Central memory CD4-positive, alpha-beta T cell (primary cell): ENCODE results near the gene SLC16A9.

Experiments
- DNase-seq: peaks from one replicate; pipeline ENCODE4 v3.0.0; 2022

Gene SLC16A9

DNA sequence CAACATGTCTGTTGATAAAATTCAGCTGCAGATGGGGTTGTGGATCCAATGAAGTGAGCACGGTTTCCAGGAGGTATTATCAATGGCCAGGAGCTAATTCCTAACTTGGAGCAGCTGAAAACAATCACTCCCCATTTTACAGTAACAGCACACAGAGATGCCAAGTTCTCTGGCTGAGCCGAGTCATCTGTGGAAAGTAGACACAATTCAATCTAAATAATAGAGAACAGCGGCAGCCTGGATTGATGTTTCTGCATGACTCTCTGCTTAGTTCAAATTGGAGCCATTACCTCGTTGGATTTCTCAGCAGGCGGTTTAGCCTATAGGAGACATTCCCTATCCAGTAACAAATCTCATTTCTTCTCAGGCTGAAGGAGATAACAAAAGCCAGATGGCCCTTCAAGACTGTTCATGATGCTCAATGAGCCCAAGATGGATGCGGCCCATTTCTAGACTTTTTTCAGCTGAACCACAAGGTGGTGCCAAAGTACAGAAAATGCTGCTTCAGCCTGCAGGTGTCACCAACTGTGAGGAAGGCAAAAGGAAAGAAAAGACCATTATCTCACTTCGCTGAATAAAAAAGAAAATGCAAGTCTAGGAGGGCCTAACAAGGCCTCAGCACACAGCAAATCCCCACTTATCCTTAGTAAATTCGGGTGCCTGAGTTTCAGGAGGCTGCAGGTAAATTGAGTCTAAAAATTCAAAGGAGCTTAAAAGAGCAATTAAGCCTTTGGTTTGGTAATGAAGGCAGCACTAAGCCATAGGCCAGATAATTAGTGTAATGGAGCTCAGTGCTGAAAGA is 83.7 kb downstream of the SLC16A9 start:
- peak; percentile 53 for DNase-seq

DNA sequence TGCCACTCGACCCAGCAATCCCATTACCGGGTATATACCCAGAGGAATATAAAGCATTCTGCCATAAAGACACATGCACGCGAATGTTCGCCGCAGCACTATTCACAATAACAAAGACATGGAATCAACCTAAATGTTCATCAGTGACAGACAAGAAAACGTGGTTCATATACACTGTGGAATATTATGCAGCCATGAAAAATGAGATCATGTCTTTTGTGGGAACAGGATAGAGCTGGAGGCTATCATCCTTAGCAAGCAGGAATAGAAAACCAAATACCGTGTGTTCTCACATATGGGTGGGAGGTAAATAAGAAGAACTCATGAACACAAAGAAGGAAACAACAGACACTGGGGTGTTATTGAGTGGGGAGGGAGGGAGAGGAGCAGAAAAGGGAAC is 84.7 kb downstream of the SLC16A9 start:
- DNase-seq = no peak

DNA sequence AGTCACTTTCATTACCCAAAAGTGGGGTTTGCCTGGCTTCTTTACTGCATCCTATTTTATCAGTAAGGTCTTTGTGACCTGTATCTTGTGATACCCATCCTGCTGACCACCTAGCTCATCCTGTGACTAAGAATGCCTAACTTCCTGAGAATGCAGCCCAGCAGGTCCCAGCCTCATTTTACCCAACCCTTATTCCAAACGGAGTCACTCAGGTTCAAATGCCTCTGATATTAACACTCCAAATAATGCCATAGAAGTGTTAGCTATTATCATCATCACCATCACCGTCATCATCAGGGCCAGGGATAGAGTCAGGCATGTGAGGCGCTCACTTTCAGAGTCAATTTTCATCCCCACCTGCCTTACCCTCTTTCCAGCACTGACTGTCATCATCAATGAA is 85.5 kb downstream of the SLC16A9 start:
- DNase-seq = no peak

DNA sequence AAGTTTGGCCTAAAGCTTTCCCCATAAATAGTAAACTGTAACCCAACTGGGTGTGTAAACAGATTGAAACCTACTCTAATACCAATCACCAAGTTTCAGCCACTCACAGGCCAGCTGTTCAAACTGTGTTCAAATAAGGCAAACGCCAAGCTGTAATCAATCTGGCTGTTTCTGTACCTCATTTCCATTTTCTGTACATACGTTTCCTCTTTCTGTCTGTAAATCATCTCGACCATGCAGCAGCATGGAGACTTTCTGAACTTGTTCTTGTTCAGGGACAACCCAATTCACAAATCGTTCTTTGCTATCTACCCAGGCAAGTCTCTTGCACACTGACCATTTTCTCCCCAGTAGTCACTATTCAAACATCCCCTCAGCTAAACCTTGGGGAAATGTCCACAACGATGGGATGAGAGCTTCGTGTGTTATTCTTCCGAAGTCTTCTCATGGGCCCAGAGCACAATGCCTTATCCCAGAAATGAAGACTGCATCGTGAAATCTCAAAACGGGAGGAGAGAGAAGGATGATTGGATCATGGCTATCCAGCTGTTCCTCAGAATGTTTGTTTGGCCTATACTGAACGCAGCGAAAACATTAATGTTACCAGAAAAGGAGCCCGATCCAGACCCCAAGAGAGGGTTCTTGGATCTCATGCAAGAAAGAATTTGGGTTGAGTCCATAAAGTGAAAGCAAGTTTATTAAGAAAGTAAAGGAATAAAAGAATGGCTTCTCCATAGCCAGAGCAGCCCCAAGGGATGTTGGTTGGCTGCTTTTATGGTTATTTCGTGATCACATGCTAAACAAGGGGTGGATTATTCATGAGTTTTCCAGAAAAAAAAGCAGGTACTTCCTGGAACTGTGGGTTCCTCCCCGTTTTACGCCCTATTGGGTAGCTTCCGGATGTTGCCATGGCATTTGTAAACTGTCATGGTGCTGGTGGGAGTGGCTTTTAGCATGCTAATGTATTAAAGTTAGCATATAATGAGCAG is 86.2 kb downstream of the SLC16A9 start:
- DNase-seq = no peak

DNA sequence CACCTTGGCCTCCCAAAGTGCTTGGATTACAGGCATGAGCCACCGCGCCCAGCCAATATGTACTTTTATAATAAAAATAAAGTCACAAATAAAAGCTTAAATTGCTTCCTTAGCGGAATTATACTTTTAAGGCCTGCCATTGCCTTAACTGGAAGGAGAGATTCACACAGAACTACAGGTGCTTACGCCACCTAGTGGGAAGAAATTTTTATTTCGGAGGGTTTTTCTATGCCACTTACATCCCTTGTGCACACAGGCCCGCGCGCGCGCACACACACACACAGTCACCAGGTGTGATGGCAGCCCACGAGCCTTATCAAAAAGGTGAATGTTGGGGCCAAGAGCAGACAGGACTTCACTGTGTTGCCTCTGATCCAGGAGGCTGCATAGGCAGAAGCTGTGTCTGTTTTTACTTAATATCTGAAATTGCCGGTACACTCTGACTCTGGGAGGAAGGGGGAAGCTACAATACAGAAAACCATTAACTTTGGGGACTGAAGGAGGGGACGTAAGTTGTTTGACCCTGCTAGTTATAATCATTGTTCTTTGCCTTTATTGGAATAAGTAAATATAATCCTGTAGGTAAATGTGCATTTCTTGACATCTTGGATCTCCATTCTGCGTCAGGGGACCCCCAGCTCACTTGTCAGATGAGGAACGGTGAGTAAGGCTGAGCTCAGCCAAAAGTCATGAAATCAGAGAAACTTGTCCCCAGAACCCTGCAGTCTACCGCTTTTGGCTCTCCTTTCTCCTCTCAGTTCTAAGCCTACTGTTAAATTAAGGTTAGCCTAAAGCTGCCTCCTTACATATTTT is 87.1 kb downstream of the SLC16A9 start:
- peak; percentile 9 for DNase-seq

DNA sequence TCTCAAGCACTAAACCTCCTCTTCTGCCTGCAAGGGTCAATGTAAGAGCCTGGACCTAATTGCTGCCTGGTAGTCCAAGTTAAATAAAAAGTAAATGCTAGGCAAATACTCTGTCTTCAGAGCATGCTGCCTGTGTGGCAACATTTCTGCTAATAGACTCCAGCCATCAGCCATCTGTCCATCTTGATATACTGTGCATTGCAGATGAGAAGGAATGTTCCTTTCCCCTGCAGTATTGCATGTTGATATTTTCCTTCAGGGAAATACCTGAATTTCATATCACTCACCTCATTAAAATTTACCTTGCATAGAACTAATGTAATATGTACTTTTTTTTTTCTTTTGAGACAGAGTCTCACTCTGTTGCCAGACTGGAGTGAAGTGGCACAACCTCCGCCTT is 87.9 kb downstream of the SLC16A9 start:
- DNase-seq = no peak

DNA sequence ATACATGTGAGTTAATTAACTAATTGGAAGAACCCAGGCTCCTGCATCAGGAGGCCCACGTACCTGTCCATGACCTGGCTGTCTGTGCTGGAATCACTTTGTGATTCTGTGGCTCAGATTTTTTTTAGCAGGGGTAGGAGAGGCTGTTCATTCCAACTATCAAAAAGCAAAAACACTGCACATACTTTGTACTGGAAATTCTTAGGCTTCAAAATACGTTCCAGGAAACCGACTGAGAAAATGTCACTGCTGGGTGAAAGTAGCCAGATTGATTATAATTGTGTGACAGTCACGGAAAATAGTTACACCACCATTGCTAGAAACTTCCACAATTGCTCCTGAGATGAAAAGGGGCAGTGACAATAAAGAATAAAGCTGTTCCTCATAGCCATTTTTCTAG is 91.0 kb downstream of the SLC16A9 start:
- no peak for DNase-seq

DNA sequence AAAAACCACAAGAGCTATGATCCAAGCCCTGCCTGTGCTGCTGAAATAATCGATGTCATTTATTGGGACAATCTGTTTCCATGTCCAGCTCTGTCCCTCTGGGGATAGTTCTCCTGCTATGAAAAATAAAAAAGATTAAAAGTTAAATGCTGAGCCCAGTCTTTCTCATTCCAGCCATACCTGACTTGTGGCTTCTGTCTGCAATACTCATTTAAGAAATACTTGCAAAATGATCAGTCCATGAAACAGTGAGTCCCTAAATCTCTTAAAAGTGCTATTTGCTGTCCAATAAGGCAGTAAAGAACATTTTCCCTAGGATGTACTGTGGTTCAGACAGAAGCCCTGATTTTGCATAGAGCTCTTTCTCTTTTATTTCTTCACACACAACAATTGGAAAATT is 91.7 kb downstream of the SLC16A9 start:
- DNase-seq = no peak

DNA sequence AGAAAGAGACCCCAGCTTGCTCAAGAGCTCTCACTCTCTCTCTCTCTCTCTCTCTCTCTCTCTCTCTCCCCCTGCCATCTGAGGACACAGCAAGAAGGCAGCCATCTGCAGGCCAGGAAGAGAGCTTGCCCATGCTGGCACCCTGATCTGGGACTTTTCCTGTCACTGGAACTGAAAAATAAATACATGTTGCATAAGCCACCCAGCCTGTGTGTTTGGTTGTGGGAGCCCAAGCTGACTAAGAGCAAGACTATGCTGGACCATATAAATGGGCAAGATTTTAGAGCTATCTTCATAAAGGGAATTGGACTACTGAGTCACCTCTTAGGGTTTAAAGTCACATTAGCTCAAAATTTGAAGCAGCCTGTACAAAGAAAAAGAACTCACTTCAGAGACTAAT is 98.6 kb downstream of the SLC16A9 start:
- no peak for DNase-seq

DNA sequence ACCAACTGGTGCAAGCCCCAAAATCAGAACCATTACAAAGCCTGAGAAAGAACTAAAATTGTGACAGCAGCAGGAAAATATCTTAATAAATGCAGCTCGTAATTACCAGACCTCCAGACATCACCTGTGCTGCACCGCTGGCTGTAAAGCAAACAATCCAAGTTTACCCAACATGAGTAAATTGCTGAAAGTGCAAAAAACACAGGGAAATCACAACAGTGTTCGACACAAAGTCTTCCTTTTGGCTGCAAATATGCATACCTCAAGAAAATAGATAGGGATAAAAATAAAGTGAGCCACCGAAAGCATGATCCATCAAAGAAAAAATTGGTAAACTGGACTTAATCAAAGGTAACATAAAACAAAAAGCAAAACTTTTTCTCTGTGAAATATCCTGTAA is 101.7 kb downstream of the SLC16A9 start:
- DNase-seq = no peak

DNA sequence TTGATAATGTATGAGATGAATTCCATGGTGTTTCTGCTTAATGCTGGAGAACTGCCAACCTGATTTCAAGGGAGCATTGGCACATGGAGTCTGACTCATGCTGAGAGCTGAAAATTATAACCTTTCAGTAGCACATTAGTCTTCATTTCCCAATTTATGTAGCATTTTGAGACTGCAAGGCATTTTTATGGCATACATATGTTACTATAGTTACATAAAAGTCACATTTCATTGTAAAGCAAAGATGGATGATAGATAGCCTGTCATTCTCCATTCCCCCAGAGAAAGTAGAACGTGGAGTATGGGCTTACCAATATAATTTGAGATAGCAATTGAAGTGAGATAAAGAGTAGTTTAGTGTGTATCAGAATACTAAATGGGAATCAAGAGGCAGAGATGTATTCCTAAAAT is 103.1 kb downstream of the SLC16A9 start:
- DNase-seq = no peak

DNA sequence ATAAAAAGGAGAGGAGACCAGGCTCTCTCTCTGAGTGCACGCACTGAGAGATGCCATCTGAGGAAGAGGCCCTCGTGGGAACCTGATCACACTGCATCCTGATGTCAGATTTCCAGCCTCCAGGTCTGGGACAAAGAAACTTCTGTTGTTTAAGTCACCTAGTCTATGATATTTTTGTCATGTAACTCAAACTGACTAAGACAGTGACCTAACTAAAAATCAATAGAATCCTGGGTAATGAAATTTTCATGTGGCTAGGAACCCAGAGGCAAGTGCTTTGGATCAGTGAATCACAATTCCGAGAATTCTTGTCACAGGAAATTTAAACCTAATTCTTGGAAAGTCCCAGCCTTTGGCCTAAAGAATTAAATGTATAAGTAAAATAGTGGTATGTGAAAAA is 107.7 kb downstream of the SLC16A9 start:
- DNase-seq = no peak
